SH-SY5Y (cell line): Measurements from ENCODE around the gene POU3F1.

Experiments used
- GATA2 ChIP-seq: IDR thresholded peaks from 2 replicates; pipeline ENCODE4 v1.6.1; 2011; ENCODE audit warnings: mild to moderate bottlenecking, low read depth, low read length
- GATA3 ChIP-seq: IDR thresholded peaks from 2 replicates; pipeline ENCODE4 v1.6.1; 2011; ENCODE audit warnings: low read depth, mild to moderate bottlenecking, low read length, moderate library complexity

POU3F1 gene

DNA sequence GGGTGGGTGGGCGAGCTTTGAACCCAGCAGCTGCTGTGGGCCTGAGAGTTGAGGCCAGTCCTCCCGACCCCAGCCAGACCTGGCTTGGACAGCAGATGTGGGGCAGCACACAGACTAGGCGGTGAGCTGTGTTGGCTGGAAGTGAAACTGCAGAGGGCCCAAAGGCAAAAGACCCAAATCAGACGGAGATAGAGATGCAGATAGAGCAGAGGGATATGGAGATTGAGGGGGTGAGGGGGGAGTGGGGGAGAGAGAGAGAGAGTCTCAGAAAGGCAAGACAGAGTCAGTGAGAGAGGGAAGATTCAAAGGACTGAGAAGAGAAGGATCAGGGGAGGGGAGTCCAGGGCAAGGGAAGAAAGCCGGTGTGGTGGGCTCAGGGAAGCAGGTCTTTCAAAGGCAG, 17.0 kb upstream of the POU3F1 start:
- no peak for TF ChIP-seq GATA3
- TF ChIP-seq GATA2 = 0 out of 2 replicates have a peak, but pooled peaks have one; percentile 24

DNA sequence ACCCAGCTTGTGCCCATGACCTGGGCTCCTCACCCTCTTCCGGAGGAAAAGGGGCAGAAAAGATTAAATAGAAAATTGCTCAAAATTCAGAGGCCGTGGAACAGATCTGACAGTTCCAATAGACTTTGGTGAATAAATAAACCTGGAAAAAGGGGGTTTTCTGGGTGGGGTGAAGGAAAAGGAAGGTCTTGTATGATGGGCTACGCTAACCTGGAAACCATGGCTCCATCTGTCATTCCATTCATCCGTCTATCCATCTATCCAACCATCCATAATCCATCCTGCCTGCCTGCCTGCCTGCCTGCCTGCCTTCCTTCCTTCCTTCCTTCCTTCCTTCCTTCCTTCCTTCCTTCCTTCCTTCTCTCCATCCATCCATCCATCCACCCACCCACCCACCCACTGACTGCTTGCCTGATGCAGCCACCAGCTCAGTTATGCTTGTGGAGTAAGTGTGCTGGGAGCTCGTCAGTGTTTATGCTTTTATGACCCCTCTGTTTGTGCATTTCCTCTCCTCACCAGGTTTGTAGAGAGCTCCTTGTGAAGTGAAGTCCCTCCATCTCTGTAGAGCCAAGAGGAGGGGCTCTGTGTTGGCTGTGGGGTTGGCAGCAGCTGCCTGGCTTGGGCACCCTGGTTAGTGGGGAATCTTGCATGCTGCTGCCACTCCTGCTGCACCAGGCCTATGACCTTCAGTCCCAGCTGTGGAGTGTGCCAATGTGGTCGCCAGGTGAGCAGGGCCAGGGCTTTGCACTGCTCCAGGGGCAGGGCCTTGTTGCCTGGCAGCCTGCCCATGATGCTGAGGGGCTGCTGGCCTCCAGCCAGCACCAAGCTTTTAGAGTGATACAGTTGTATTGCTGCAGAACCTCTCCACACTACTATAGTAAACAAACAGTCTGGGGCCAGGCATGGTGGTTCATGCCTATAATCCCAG, 16.0 kb upstream of the POU3F1 start:
- TF ChIP-seq GATA3 (no peak), GATA2 (no peak)

DNA sequence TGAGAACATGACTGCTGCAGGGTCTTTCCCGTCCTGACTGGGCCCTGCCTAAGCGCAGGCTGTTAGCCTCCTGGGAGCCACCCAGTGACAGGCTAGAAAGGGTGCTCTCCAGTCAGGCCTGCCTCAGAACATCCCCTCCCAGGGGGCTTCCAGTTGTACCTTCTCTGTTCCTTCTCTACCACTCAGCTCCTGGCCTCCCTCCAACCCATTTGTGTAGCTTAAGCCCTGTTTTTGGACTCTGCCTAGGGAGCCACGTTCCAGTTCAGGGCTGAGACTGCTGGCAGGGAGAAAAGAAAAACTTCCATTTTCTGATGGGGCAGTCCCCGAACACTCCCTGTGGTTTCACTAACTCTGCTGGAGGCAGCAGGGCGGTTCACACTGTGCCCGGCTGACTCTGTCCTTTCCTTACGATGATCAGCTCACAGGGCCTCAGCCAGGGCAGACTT, 15.3 kb upstream of the POU3F1 start:
- TF ChIP-seq GATA3 = no peak
- no peak for TF ChIP-seq GATA2

DNA sequence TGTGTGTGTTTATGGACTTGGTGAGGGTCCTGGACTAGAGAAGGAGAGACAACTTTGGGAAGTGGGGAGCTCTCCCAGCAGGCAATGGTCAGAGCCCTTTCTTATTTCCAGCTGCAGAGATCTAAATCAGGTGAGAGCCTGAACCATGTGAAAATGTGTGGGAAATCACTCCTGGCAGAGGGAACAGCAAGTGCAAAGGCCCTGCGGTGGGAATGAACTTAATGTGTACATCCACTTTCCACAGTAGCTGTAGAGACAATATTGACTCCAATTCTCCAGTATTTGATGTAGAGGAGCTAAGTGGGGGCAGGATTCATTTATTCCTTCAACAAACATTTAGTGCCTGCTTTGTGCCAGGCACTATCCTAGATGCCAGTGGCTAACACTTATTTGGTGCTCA, 14.7 kb upstream of the POU3F1 start:
- TF ChIP-seq GATA3 (no peak), GATA2 (no peak)

DNA sequence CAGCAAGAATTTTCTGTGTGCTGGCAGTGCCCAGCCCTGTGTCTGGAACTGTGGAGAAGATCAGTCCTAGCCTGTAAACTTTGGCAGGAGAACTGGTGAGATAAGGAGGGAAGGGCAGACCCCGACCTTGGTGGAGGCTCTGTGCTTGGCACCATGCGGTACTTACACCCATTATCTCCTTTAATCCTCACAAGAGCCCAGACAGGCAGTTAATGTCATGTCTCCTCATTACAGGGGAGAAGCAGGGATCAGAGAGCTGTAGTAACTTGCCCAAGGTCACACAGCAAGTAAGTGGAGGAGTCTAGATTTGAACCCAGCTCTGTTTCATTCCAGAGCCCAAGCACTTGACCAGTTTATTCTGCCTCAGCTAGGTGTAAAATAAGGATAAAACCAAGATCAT, 13.9 kb upstream of the POU3F1 start:
- no peak for TF ChIP-seq GATA3
- TF ChIP-seq GATA2 = no peak

DNA sequence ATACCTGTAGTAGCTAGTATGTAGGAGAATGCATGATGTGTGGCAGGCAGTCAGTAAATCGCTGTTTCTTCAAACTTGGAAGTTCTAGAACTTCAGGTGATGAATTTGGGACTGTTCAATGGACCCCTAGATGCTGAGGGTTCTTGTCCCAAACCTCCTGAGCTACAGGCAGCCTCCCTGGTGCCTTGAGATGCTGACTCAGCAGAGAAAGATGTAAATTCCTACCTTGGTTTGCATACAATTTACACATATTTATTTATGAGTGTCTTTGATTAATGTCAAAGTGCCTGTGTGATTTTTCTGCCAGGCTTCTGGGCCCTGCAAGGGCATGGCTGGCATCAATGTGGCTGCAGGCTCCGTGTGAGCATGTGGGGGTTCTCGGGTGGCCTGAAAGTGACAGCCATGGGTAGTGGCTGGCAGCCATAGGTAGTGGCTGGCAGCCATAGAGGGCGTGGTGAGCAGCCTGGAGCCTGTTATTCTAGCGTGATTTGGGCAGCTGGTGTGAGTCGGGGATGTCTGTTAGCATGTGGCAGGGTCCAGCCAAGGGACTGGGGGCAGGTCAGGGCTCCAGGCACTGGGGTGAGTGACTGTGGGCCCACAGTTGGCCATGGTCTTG, 13.2 kb upstream of the POU3F1 start:
- TF ChIP-seq GATA3 (no peak), GATA2 (no peak)

DNA sequence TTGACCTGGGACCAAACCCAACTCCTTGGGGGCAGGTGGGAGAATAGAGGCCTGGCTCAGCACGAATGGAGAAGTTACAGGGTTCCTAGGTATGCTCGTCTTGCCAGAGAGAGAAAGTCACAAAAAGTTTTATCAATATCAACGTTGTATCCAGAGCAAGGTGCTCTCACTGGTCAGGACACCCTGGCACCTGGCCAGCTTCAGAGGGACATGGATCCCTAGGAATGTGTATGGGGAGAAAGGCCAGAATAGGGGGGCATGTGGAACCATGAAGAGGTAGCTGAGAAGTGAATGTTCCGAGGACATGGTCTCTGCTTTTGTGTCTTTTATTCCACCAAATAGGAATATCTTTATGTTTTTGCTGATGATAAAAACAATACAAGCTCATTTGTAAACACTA, 9.4 kb upstream of the POU3F1 start:
- TF ChIP-seq GATA3 (no peak), GATA2 (no peak)

DNA sequence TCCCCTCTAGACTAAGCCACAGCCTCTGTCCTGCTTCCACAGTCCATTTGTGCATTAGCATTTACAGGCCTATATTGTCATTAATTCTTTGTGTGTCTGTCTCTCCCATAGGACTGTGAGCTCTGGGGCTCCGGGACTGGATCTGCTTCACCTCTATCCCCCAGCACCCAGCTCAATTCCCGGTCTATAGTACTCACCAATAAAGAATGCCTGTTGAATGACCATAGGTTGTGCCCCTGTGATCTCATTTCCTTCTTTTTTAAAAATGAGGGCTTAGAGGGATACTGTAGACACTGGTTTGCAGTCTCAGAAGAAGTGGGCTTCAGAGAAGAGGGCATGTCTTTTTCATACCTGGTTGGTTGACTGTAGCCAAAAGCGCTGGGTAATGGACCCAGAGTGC, 8.8 kb upstream of the POU3F1 start:
- TF ChIP-seq GATA3 (no peak), GATA2 (no peak)

DNA sequence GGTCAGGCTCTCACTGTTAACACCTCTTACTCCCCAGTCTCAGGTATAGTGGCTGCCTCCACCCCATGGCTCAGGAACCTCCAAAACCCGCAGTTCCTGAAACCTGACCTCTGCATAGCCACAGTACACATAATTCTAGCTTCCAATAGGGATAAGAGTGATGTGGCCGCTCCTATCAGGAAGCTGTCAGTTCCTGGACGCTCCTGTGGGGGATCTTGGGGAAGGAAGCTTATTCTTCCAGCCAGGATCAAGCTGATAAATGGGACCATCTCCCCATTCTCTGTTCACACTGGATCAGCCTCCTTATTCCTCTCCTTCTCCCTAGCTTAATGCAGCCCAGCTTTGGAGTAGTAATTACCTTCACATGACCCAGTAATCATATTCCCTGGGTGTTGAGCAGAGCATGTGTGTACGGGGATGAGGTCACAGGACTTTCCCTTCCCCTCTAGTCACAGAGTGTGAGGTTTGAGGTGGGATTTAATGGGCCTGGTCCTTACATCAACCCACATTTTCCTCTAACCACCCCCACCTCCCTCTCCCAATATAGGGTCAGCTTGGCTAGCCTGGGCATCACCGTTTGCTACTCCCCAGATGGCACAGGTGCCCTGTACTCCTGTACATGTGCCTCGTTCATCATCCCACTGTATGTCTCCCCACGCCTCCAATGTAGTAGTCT, 7.0 kb upstream of the POU3F1 start:
- no peak for TF ChIP-seq GATA3
- no peak for TF ChIP-seq GATA2

DNA sequence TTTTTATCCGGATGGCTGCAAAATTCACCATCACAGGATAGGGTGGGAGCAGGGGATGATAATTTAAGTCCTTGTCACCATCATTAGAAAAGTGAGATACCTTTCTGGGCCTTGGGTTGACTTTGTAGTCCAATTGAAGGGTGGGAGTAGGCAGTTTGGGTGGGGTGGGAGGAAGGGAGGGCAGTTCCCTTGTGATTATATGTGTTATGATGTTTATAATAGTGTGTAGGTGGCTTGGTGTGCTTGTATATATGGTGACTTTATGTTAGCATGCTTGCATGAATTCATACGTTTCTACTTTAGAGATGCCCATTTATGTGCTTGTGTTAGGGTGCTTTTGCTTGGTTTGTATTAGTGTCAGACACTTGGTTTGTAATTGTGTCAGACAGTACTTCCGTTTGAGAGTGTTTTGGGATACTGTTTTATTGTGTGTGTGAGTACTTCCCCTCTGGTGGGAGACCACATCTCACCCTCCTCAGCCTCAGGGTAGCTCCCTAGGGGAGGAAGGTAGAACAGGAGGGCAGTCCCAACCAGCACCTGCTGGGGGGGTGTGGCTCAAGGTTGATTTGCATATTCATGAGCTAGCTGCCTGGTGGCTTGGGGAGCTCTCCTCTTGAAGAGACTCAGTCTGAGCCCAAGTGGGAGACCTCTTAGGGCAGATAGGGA, 6.3 kb upstream of the POU3F1 start:
- TF ChIP-seq GATA2 = no peak
- TF ChIP-seq GATA3 = no peak

DNA sequence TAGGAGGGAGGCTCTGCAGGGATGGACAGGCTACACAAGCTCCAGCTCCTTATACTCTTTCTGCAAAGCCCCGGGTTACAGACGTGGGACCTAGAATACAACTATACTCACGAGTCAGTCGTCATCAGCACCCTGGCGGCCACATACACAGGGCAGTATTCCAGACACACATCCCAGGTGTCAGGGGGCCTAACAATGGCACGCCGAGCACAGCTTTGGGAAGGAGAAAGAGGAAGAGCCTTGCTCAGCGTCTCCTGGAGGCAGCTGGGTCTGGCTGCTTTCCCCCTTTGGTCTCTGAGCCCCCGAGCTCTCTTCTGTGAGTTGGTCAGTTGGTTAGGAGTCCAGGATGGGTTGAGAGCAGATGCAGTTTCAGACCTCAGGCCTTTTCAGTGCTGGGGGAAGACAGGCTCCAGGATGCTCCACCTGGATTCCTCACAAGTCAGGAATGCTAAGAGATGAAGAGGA, 4.5 kb upstream of the POU3F1 start:
- no peak for TF ChIP-seq GATA2
- no peak for TF ChIP-seq GATA3

DNA sequence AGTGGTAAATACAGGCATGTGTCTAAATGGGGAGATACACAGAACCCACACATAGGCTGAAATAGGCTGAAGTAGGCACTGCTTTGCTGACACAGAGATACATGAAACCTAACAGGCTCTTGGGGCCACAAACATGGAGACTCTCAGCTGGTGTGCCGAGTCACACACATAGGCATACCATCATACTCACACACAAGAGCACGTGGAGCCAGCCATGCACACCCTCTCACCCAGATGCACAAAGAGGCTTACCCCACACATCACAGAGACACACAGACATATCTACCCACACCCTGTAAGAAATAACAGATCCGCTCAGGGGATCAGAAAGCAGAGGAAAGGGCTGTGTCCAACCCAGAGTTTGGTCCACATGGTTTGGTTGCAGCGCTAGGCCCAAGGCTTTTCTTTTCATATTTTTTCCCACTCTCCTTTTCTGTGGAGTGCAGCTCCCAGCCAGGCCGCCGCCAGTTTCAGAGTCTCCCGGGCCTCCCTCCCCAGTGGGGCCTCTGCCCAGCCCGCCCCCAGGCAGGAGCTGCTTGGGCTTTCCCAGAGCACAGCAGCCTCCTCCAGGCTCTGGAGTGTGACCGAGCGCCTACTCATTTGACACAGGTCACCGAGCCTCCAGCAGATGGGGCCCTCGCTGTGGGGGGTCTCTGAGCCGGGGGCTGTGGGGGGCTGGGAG, 3.9 kb upstream of the POU3F1 start:
- no peak for TF ChIP-seq GATA3
- TF ChIP-seq GATA2 = no peak

DNA sequence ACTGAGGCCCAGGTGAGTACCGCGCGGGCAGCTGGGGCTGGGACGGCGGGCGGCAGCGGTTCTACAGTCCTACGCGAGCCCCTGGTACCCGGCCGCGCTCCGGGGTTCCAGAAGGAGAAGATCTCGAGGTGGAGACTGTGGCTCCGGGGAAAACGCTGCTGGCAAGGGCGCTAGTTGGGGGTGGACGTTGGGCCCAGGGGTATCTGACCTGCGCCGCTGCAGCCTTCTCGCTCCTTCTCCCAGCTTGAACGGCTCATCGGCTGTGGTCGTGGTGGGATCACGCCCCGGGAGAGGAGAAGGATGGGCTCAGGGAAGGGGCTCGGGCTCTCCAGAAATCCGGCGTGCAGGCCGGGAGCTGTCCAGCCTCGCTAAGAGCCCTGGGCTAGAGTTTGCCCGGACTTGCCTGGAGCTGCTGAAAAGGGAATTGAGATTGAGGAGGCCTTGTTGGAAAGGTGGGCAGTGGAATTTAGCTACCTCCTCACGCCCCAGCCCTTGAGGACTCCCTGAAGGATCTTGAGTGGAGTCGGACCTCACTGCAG, 1.1 kb upstream of the POU3F1 start:
- TF ChIP-seq GATA3 (no peak), GATA2 (no peak)
